ENCODE data around the gene CAPN6.

The CAPN6 gene

GRCh38 chrX:111262086-111262485 is 8.2 kb downstream of the CAPN6 start:
- H3K4me3 ChIP-seq (replicated peaks in 1 of 2; ENCODE audit: low read depth in 2 of 2, low read length in 2 of 2), result no peak overlapping the region
- no peak for TF ChIP-seq CTCF (IDR thresholded peaks at IDR 0.05; ENCODE audit: low read depth, low read length)
- DNase-seq (ENCODE audit: low read depth in 2 of 2), result no peak

DNA sequence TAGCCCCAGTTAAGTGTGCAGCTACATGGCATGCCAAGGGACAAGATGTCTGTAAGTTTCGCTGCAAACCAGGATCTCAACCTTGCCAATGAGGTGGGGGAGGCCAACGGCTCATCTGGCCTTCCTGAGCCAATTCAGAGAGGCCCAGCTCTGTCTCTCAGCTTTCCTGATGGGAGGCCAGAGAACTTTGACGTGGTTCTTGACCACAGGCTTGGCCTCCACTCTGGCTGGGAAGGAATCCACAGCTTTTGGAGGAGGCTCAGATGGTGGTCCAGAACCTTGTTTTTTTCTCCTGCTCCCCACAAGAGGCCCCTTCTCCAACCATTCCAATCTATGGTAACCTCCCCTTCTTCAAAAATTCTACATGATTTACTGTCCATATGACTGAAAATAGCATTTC is 9.8 kb downstream of the CAPN6 start:
- TF ChIP-seq CTCF (IDR thresholded peaks at IDR 0.05; ENCODE audit: low read depth, low read length), result no peak
- no peak overlapping the region for H3K4me3 ChIP-seq (replicated peaks in 1 of 2; ENCODE audit: low read depth in 2 of 2, low read length in 2 of 2)
- no peak for DNase-seq (ENCODE audit: low read depth in 2 of 2)

- DNase-seq (ENCODE audit: low read depth in 2 of 2), result no peak
- H3K4me3 ChIP-seq (replicated peaks in 1 of 2; ENCODE audit: low read depth in 2 of 2, low read length in 2 of 2), result no peak overlapping the region
- TF ChIP-seq CTCF (IDR thresholded peaks at IDR 0.05; ENCODE audit: low read depth, low read length), result no peak
These were observed 10.7 kb downstream of the CAPN6 start for GRCh38 chrX:111259559-111259958.

DNA sequence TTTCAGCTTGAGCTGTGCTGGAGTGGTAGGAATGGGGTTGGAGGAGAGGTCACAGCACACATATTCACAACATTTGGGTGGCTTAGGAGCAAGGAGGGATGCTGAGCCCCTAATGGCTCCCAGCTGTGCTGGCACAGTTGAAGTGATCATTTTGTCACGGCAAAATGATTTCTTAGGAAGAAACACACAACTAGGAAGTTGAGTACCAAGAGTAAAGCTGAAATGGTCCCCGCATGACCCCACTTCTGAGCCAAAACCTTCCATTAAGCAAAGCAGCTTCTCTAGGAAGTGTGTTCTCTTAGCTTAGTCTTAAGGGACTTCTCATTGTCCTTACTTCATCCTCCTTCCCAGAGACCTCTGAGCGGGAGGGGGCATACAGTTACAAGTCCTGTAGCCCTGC is 12.6 kb downstream of the CAPN6 start:
- H3K4me3 ChIP-seq (replicated peaks in 1 of 2; ENCODE audit: low read depth in 2 of 2, low read length in 2 of 2), result no peak overlapping the region
- DNase-seq (ENCODE audit: low read depth in 2 of 2), result no peak
- no peak for TF ChIP-seq CTCF (IDR thresholded peaks at IDR 0.05; ENCODE audit: low read depth, low read length)

DNA sequence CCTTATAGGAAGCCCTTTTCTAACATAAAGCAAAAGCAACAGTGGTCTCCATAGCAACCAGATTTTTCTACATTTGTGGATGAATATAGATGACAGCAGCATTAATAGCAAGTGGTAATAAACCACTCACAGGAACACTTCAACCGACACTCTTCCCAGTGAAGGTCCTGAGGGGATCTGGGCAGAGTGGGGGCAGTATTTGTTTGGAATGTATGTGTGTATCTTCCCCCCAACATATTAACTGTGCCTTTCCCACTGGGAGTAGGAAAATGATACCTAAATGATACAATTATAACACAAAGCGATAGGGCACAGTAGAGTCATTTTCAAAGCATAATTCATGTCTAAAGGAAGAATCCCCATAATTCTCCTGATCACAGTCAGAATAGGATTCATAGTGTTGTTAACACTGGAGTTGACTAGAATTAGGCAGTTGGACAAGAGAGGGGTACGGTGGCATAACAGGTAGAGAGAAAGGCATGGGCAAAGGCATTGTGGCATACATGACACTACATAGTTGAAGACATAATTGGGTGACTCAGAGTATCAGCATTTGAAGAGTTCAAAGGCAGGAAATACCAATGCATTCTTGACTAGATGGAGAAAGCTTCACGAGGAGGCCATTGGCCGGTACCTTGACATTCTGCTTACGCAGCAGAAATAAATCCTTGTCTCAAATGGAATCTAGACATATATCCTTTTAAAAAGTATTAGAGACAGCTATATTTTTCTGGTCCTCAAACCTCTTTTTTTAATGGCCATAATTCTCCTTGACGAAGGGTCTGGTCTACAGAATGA is 15.2 kb downstream of the CAPN6 start:
- no peak for DNase-seq (ENCODE audit: low read depth in 2 of 2)
- no peak for TF ChIP-seq CTCF (IDR thresholded peaks at IDR 0.05; ENCODE audit: low read depth, low read length)
- no peak overlapping the region for H3K4me3 ChIP-seq (replicated peaks in 1 of 2; ENCODE audit: low read depth in 2 of 2, low read length in 2 of 2)

DNA sequence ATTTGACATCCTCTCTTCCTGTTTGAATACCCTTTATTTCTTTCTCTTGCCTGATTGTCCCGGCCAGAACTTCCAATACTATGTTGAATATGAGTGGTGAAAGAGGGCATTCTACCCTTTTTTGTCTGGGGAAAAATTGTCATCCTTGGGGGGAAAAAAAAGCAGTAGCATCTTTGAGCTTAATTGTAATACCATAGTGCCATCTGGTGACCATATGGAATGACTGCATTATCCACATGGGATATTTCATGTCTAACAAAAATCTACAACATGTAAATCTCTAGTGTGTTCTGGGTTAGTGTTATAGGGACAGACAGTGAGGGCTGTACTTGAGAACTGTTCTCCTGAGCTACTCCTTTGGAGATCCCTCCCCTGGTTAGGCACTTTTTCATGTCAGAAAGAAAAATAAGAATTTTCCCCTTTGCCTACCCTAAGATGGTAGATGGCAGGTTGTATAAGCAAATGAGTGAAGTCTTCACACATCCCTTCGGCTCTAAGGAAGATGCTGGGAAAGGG is 26.0 kb downstream of the CAPN6 start:
- DNase-seq (ENCODE audit: low read depth in 2 of 2), result peak; percentile 0 to 9
- TF ChIP-seq CTCF (IDR thresholded peaks at IDR 0.05; ENCODE audit: low read depth, low read length), result peak; percentile 29

More for the DNA sequence above, 26.0 kb downstream of the CAPN6 start:
- H3K4me3 ChIP-seq (replicated peaks in 1 of 2; ENCODE audit: low read depth in 2 of 2, low read length in 2 of 2), result no peak overlapping the region

Measured in cardiac fibroblast (primary cell).